GM18861 (cell line): ENCODE data around the gene SRBD1.

ENCODE experiments used
- ATAC-seq: cut with Tn5 transposase; IDR thresholded peaks from one replicate; pipeline ENCODE4 v1.9.1; 2021; ENCODE audit not compliant: unreplicated experiment

SRBD1 gene

GRCh38 chr2:45554073-45554741 is 56.9 kb downstream of the SRBD1 start:
- no peak for ATAC-seq

- ATAC-seq: no peak
Measured at GRCh38 chr2:45551862-45552261, 59.2 kb downstream of the SRBD1 start.

- no peak for ATAC-seq
Measured at GRCh38 chr2:45545943-45546342, 65.1 kb downstream of the SRBD1 start.

GRCh38 chr2:45543257-45543656 is 67.8 kb downstream of the SRBD1 start:
- no peak for ATAC-seq

- ATAC-seq: no peak
Measured at GRCh38 chr2:45542013-45542412, 69.1 kb downstream of the SRBD1 start.

GRCh38 chr2:45541450-45541849 is 69.6 kb downstream of the SRBD1 start:
- ATAC-seq: no peak

GRCh38 chr2:45540942-45541341 is 70.1 kb downstream of the SRBD1 start:
- ATAC-seq: no peak

- ATAC-seq: no peak
Measured at GRCh38 chr2:45533771-45534170, 77.3 kb downstream of the SRBD1 start.

- no peak for ATAC-seq
Measured at GRCh38 chr2:45532181-45532580, 78.9 kb downstream of the SRBD1 start.

- no peak for ATAC-seq
Measured at GRCh38 chr2:45524016-45524415, 87.1 kb downstream of the SRBD1 start.

- no peak for ATAC-seq
Measured at GRCh38 chr2:45518546-45518945, 92.5 kb downstream of the SRBD1 start.

GRCh38 chr2:45510701-45511420 is 100.2 kb downstream of the SRBD1 start:
- ATAC-seq: no peak

- no peak for ATAC-seq
Measured at GRCh38 chr2:45506756-45507155, 104.3 kb downstream of the SRBD1 start.

GRCh38 chr2:45505138-45505537 is 105.9 kb downstream of the SRBD1 start:
- no peak for ATAC-seq

- no peak for ATAC-seq
Measured at GRCh38 chr2:45498661-45499550, 112.2 kb downstream of the SRBD1 start.

GRCh38 chr2:45497355-45497754 is 113.7 kb downstream of the SRBD1 start:
- no peak for ATAC-seq

- ATAC-seq: no peak
Measured at GRCh38 chr2:45496869-45497268, 114.2 kb downstream of the SRBD1 start.

- ATAC-seq: no peak
Measured at GRCh38 chr2:45494978-45495293, 116.1 kb downstream of the SRBD1 start.

GRCh38 chr2:45494275-45494977 is 116.6 kb downstream of the SRBD1 start:
- no peak for ATAC-seq

- ATAC-seq: no peak
Measured at GRCh38 chr2:45484965-45485364, 126.1 kb downstream of the SRBD1 start.

- ATAC-seq: no peak
Measured at GRCh38 chr2:45483997-45484396, 127.1 kb downstream of the SRBD1 start.
